ENCODE measurements around the gene XYLT1. TPM values are rescaled to one million over a fixed set of nuclear protein-coding genes. Genes with fewer than 3 reads are reported as not detected.

XYLT1 gene
- total RNA-seq, 1 experiment from 2014 or later = 7.5 TPM

GRCh38 chr16:17271687-17272086 is 199.1 kb downstream of the XYLT1 start:
- Mint-ChIP-seq H3K4me1 (ENCODE audit: low read depth, unreplicated experiment) (peaks cover 65% of the 10 kb centered on the region), H3K27me3 (ENCODE audit: unreplicated experiment) (no peaks in the 10 kb centered on the region), H3K4me3 (ENCODE audit: low read depth, unreplicated experiment) (peak overlapping the region; percentile 36), H3K9me3 (ENCODE audit: low read depth, unreplicated experiment) (no peaks in the 10 kb centered on the region), H3K36me3 (ENCODE audit: insufficient read depth, unreplicated experiment) (peaks cover 41% of the 10 kb centered on the region), H3K27ac (ENCODE audit: unreplicated experiment) (peak overlapping the region; percentile 90)
- DNase-seq = peak; percentile 22
- intact Hi-C loops (cut with micrococcal nuclease; ENCODE audit: unreplicated experiment) = loop anchor here (5.0 kb wide), 1 partner anchor 59 kb away; no protein-coding TSS in a partner anchor
- TF ChIP-seq CTCF (IDR thresholded peaks at IDR 0.05; ENCODE audit: unreplicated experiment) = no peak
- no TSS peak for BruUV-seq (replicated peaks)
- CTCF ChIA-PET = interaction anchor here (0.6 to 1.1 kb wide), 4 partner anchors 10 to 144 kb away, joined by 3 to 5 read pairs (median 3); no protein-coding TSS in a partner anchor

- Mint-ChIP-seq H3K9me3 (ENCODE audit: low read depth, unreplicated experiment) (no peaks in the 10 kb centered on the region), H3K4me1 (ENCODE audit: low read depth, unreplicated experiment) (peaks cover 55% of the 10 kb centered on the region), H3K27me3 (ENCODE audit: unreplicated experiment) (no peaks in the 10 kb centered on the region), H3K4me3 (ENCODE audit: low read depth, unreplicated experiment) (peak overlapping the region; percentile 36), H3K36me3 (ENCODE audit: insufficient read depth, unreplicated experiment) (peaks cover 40% of the 10 kb centered on the region), H3K27ac (ENCODE audit: unreplicated experiment) (peak overlapping the region; percentile 90)
- intact Hi-C loops (cut with micrococcal nuclease; ENCODE audit: unreplicated experiment) = loop anchor here (5.0 kb wide), 1 partner anchor 58 kb away; no protein-coding TSS in a partner anchor
- peak; percentile 23 for DNase-seq
- CTCF ChIA-PET = interaction anchor here (0.6 to 1.3 kb wide), 5 partner anchors 43 to 197 kb away, joined by 3 to 5 read pairs (median 3); no protein-coding TSS in a partner anchor
- TF ChIP-seq CTCF (IDR thresholded peaks at IDR 0.05; ENCODE audit: unreplicated experiment) = no peak
- BruUV-seq (replicated peaks) = no TSS peak
Measured at GRCh38 chr16:17270683-17271109, 200.1 kb downstream of the XYLT1 start.

GRCh38 chr16:17270111-17270510 is 200.6 kb downstream of the XYLT1 start:
- H3K36me3 Mint-ChIP-seq (ENCODE audit: insufficient read depth, unreplicated experiment) = peaks cover 34% of the 10 kb centered on the region
- peak overlapping the region; percentile 36 for H3K4me3 Mint-ChIP-seq (ENCODE audit: low read depth, unreplicated experiment)
- peak overlapping the region; percentile 90 for H3K27ac Mint-ChIP-seq (ENCODE audit: unreplicated experiment)
- no peaks in the 10 kb centered on the region for H3K27me3 Mint-ChIP-seq (ENCODE audit: unreplicated experiment)
- H3K9me3 Mint-ChIP-seq (ENCODE audit: low read depth, unreplicated experiment) = no peaks in the 10 kb centered on the region
- CTCF ChIA-PET = interaction anchor here (0.7 to 1.3 kb wide), 4 partner anchors 43 to 198 kb away, joined by 3 to 5 read pairs (median 4); no protein-coding TSS in a partner anchor
- DNase-seq = no peak
- no peak for TF ChIP-seq CTCF (IDR thresholded peaks at IDR 0.05; ENCODE audit: unreplicated experiment)
- peaks cover 49% of the 10 kb centered on the region for H3K4me1 Mint-ChIP-seq (ENCODE audit: low read depth, unreplicated experiment)
- intact Hi-C loops (cut with micrococcal nuclease; ENCODE audit: unreplicated experiment) = loop anchor here (5.0 kb wide), 1 partner anchor 58 kb away; no protein-coding TSS in a partner anchor
- BruUV-seq (replicated peaks) = no TSS peak

- Mint-ChIP-seq H3K9me3 (ENCODE audit: low read depth, unreplicated experiment) (no peaks in the 10 kb centered on the region), H3K4me3 (ENCODE audit: low read depth, unreplicated experiment) (no peak overlapping the region), H3K4me1 (ENCODE audit: low read depth, unreplicated experiment) (peaks cover 43% of the 10 kb centered on the region), H3K27ac (ENCODE audit: unreplicated experiment) (no peak overlapping the region), H3K27me3 (ENCODE audit: unreplicated experiment) (no peaks in the 10 kb centered on the region), H3K36me3 (ENCODE audit: insufficient read depth, unreplicated experiment) (peaks cover 28% of the 10 kb centered on the region)
- DNase-seq = no peak
- no TSS peak for BruUV-seq (replicated peaks)
- intact Hi-C loops (cut with micrococcal nuclease; ENCODE audit: unreplicated experiment) = no loop called here
- no peak for TF ChIP-seq CTCF (IDR thresholded peaks at IDR 0.05; ENCODE audit: unreplicated experiment)
- CTCF ChIA-PET = no interaction called here
Measured at GRCh38 chr16:17269439-17269838, 201.3 kb downstream of the XYLT1 start.
